GM06990 (cell line): ENCODE measurements around the gene TEX101.

ENCODE experiments used
- DNase-seq: peaks from one replicate; pipeline ENCODE4 v3.0.0-alpha.2; 2011; ENCODE audit not compliant: insufficient read length; ENCODE audit errors: extremely low read depth
- H3K27me3 ChIP-seq: replicated peaks from 2 replicates; pipeline ENCODE4 v1.6.0; 2011; ENCODE audit warnings: low read length; ENCODE audit not compliant: control insufficient read depth, insufficient read depth
- H3K36me3 ChIP-seq: 2 replicates; pipeline ENCODE4 v1.5.1; 2011; ENCODE audit warnings: low read length; ENCODE audit not compliant: control insufficient read depth, insufficient read depth
- H3K4me3 ChIP-seq: replicated peaks from 2 replicates; pipeline ENCODE4 v1.5.1; 2011; ENCODE audit warnings: low read depth, mild to moderate bottlenecking, control low read depth, low read length
- TF ChIP-seq, protein P1 (sequence below): IDR thresholded peaks from 2 replicates; pipeline ENCODE4 v1.5.1; 2011; ENCODE audit warnings: low read length, control low read depth, mild to moderate bottlenecking, inconsistent platforms; ENCODE audit not compliant: insufficient read depth, poor library complexity, severe bottlenecking

TEX101 gene

DNA sequence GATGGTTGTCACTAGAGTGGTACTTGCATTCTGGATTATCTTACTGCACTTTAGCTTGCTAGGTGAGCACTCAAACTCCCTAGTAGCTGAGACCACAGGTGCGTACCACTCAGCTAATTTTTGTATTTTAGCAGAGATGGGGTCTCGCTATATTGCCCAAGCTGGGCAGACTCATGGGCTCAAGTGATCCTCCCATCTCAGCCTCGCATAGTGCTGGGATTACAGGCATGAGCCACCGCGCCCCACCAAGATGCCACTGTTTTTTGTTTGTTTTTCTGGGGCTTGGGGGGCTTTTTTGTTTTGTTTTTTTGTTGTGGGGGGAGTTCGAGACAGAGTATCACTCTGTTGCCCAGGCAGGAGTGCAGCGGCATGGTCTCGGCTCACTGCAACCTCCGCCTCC, 33.0 kb downstream of the TEX101 start:
- Histone ChIP-seq H3K4me3 (no peak overlapping the region), H3K27me3 (no peaks in the 10 kb centered on the region), H3K36me3 (no peaks in the 10 kb centered on the region)
- TF ChIP-seq, protein P1, sequence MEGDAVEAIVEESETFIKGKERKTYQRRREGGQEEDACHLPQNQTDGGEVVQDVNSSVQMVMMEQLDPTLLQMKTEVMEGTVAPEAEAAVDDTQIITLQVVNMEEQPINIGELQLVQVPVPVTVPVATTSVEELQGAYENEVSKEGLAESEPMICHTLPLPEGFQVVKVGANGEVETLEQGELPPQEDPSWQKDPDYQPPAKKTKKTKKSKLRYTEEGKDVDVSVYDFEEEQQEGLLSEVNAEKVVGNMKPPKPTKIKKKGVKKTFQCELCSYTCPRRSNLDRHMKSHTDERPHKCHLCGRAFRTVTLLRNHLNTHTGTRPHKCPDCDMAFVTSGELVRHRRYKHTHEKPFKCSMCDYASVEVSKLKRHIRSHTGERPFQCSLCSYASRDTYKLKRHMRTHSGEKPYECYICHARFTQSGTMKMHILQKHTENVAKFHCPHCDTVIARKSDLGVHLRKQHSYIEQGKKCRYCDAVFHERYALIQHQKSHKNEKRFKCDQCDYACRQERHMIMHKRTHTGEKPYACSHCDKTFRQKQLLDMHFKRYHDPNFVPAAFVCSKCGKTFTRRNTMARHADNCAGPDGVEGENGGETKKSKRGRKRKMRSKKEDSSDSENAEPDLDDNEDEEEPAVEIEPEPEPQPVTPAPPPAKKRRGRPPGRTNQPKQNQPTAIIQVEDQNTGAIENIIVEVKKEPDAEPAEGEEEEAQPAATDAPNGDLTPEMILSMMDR = no peak
- DNase-seq = no peak

DNA sequence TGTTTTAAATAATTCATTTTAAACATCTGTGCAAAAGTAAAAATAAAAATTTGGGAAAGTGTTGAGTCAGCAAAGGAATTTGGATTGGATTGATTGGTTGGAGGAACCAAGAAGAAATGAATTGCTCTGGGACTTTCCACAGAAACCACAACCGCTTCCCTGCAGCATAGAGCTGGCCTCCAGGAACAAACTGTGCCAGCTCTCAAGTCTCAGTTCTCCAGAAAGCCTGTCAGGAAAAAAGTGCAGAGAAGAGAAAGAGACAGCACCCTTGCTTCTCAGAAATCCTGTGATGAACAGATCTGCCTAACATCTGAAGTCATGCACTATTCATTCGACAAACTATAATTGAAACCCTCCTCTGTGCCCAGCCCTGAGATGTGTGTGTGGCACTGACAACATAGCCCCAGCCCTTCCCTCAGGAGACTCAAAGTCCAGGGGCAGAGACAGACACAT, 35.9 kb downstream of the TEX101 start:
- Histone ChIP-seq H3K36me3 (no peaks in the 10 kb centered on the region), H3K27me3 (no peaks in the 10 kb centered on the region), H3K4me3 (no peak overlapping the region)
- TF ChIP-seq, protein P1 = no peak
- no peak for DNase-seq

DNA sequence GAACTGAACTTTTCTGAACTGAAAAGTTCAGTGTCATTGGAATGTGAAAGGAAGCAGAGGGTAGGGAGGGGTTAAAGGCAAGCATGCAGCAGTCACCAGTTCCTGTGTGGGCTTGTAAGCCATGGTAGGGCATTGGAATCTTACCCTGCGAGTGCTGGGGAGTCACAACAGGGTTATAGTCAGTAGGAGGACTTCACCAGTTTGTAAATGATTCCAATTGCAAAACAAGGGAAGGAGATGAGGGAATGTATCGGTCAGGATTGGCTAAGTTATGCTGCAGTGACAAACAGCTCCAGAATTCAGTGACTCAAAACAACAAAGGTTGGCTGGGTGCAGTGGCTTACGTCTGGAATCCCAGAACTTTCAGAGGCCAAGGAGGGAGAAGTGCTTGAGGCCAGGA, 37.9 kb downstream of the TEX101 start:
- TF ChIP-seq, protein P1 = no peak
- no peak for DNase-seq
- Histone ChIP-seq H3K27me3 (no peaks in the 10 kb centered on the region), H3K4me3 (no peak overlapping the region), H3K36me3 (no peaks in the 10 kb centered on the region)

DNA sequence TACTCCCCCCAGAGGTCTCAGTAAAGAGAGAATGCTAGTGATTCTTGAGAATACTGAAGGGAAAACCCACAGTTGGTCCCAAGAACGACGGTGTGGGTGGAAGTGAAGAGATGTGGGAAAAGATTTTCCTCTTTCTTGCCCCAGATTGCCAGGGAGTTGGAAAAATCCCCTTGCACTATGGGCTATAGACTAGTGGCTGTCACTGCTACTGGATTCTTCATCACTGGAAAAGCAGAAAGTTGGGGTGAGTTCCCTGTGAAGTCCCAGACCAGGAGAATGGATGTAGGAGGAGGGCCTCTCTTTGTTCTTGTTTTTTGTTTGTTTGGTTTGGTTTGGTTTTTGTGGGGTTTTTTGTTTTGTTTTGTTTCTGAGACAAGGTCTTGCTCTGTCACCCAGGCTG, 39.3 kb downstream of the TEX101 start:
- TF ChIP-seq, protein P1 = no peak
- no peak for DNase-seq
- H3K4me3 ChIP-seq = no peak overlapping the region
- no peaks in the 10 kb centered on the region for H3K27me3 ChIP-seq
- H3K36me3 ChIP-seq = no peaks in the 10 kb centered on the region

DNA sequence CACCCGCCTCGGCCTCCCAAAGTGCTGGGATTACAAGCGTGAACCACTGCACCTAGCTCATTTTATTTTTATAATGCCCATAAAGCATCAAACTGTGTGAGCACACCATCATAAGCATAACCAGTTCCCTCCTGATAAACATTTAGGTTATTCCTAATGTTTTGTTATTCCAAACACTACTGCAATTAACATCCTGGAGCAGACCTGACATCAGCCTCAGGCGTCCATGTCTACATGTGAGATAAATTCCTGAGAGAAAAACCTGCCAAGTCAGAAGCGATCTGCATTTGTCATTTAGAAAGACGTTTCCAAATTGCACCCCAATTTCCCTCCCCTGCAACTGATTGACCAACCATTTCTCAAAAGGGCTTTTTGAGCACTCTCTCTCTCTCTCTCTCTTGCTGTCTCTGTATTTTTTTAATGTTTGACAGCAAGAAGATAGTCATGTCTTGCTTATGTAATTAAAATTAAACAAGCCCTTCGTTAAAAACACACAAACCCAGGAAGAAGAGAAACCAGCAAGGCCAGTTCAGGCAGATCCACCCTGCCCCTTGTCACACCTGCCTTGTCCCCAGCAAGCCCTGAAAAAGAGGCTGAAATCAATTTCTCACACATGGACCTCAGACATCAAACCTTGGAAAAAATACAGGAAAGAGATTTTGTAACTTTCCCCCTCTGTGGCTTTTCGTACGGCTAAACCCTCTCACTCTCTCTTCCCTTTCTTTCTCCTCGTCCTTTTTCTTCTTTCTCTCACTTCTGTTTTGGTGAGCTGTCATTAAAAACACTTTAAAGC, 40.8 kb downstream of the TEX101 start:
- Histone ChIP-seq H3K4me3 (no peak overlapping the region), H3K36me3 (no peaks in the 10 kb centered on the region), H3K27me3 (no peaks in the 10 kb centered on the region)
- DNase-seq = no peak
- TF ChIP-seq, protein P1 = no peak
